ENCODE measurements around the gene CLEC4A. TPM values are rescaled to one million over a fixed set of nuclear protein-coding genes. Genes with fewer than 3 reads are reported as not detected.

Gene CLEC4A
- total RNA-seq = not detected in 2 replicates

GRCh38 chr12:8123124-8123912 is at the start of gene CLEC4A:
TSS of gene CLEC4A (plus strand) at chr12:8123617. CDS start at chr12:8123879, 262 bp downstream.

GRCh38 chr12:8156845-8157244 is 33.4 kb downstream of the CLEC4A start, which contains the start of gene ZNF705A:
TSS of gene ZNF705A (plus strand) at chr12:8157015. CDS start at chr12:8172626, 15,611 bp downstream.

Other genes with a start within 250 kb of the CLEC4A start
- gene SLC2A3, start 187.4 kb upstream of the CLEC4A start, total RNA-seq = 67.9 and 123 TPM in 2 replicates
- 8.1 and 8.4 TPM in 2 replicates for gene FOXJ2, start 90.9 kb upstream of the CLEC4A start, total RNA-seq
- not detected in 2 replicates for gene C3AR1, start 57.3 kb upstream of the CLEC4A start, total RNA-seq
- 32.2 and 33.4 TPM in 2 replicates for gene NECAP1, start 41.3 kb upstream of the CLEC4A start, total RNA-seq
- not detected in 2 replicates for gene ZNF705A, start 33.4 kb downstream of the CLEC4A start, total RNA-seq
- gene FAM90A1, start 104.0 kb downstream of the CLEC4A start, total RNA-seq = not detected in 2 replicates

All from cardiac atrium fibroblast (primary cell).